MM.1S (cell line): ENCODE data around the gene MBP.

Experiments
- CTCF ChIP-seq: fragments of 300-600 bp; sonication (generic); IDR thresholded peaks from 2 replicates; pipeline ENCODE4 v1.5.1; 2016; ENCODE audit warnings: antibody characterized with exemption, low read length, mixed read lengths
- EZH2 ChIP-seq: fragments of 300-600 bp; sonication (generic); optimal IDR thresholded peaks from 2 replicates; pipeline ENCODE3; 2017; ENCODE audit warnings: low read depth, mild to moderate bottlenecking, antibody characterized with exemption, low read length, mixed read lengths
- EZH2phosphoT487 ChIP-seq: fragments of 300-600 bp; sonication (generic); IDR thresholded peaks from 2 replicates; pipeline ENCODE4 v1.6.1; 2018; ENCODE audit warnings: antibody characterized with exemption, low read length

GRCh38 chr18:77121523-77121922 lies 11.1 kb downstream of the MBP start:
- no peak for TF ChIP-seq CTCF
- TF ChIP-seq EZH2phosphoT487 = no peak
- TF ChIP-seq EZH2 = no peak
